Chondrocyte (in vitro differentiated cells): Measurements from ENCODE around the gene RNLS. TPM values are rescaled to one million over a fixed set of nuclear protein-coding genes. Genes with fewer than 3 reads are reported as not detected.

ENCODE experiments used
- DNase-seq: peaks from one replicate; pipeline ENCODE4 v3.0.0; 2021; ENCODE audit warnings: mixed read lengths, low spot score
- H3K27ac Mint-ChIP-seq: one replicate; pipeline ENCODE4 v1.8.0; 2021; ENCODE audit warnings: mild to moderate bottlenecking, moderate library complexity, mixed read lengths; ENCODE audit not compliant: unreplicated experiment
- H3K27me3 Mint-ChIP-seq: 2 replicates; pipeline ENCODE4 v1.8.0; 2021; ENCODE audit warnings: low read depth, mixed read lengths
- H3K36me3 Mint-ChIP-seq: 2 replicates; pipeline ENCODE4 v1.8.0; 2021; ENCODE audit warnings: low read depth, mixed read lengths
- H3K4me1 Mint-ChIP-seq: 2 replicates; pipeline ENCODE4 v1.8.0; 2021; ENCODE audit warnings: low read depth, mild to moderate bottlenecking, mixed read lengths
- H3K4me3 Mint-ChIP-seq: one replicate; pipeline ENCODE4 v1.8.0; 2021; ENCODE audit warnings: mild to moderate bottlenecking, moderate library complexity, mixed read lengths; ENCODE audit not compliant: unreplicated experiment
- H3K9me3 Mint-ChIP-seq: 2 replicates; pipeline ENCODE4 v1.8.0; 2021; ENCODE audit warnings: low read depth, mixed read lengths
- total RNA-seq: library from RNA; stranded (reverse); gene quantifications from 3 replicates; pipeline ENCODE4 v1.2.1, GENCODE V29; 2021
- TF ChIP-seq, protein P1 (sequence below): fragments of 200-600 bp; sonication (generic); IDR thresholded peaks from 2 replicates; pipeline ENCODE4 v1.5.0; 2021; ENCODE audit warnings: antibody characterized with exemption, mild to moderate bottlenecking, moderate library complexity

The RNLS gene
- total RNA-seq, 1 donor from 2014 or later = 5.1 TPM

DNA sequence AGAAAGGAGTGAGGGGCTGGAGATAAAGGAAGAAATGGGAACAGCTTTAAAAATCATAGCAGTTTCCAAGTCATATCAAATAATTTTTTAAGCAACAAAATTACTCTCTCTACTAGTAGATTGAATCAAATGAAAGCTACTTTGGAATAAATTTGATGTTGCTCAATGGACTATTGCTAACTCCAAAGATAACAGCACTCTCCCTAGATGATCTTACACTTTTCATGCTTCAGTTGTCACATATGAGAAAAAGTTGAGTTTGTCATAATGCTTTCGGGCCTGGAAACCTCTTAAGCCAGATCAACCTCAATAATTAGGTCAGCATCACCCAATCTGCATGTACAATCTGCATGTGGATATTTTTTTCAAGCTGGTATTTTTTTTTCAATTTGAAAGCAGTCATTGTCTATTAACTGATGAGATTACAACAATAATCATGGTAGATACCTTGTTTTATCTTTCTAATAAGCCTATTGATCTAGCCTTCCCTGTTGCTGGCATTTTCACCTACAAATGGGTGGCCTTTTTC, 34.7 kb upstream of the RNLS start:
- Mint-ChIP-seq H3K9me3 (peaks cover 8% of the 10 kb centered on the region), H3K4me3 (no peak overlapping the region), H3K4me1 (no peaks in the 10 kb centered on the region), H3K27me3 (peaks cover 2% of the 10 kb centered on the region), H3K27ac (no peak overlapping the region), H3K36me3 (no peaks in the 10 kb centered on the region)
- TF ChIP-seq, protein P1, sequence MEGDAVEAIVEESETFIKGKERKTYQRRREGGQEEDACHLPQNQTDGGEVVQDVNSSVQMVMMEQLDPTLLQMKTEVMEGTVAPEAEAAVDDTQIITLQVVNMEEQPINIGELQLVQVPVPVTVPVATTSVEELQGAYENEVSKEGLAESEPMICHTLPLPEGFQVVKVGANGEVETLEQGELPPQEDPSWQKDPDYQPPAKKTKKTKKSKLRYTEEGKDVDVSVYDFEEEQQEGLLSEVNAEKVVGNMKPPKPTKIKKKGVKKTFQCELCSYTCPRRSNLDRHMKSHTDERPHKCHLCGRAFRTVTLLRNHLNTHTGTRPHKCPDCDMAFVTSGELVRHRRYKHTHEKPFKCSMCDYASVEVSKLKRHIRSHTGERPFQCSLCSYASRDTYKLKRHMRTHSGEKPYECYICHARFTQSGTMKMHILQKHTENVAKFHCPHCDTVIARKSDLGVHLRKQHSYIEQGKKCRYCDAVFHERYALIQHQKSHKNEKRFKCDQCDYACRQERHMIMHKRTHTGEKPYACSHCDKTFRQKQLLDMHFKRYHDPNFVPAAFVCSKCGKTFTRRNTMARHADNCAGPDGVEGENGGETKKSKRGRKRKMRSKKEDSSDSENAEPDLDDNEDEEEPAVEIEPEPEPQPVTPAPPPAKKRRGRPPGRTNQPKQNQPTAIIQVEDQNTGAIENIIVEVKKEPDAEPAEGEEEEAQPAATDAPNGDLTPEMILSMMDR = no peak
- no peak for DNase-seq

DNA sequence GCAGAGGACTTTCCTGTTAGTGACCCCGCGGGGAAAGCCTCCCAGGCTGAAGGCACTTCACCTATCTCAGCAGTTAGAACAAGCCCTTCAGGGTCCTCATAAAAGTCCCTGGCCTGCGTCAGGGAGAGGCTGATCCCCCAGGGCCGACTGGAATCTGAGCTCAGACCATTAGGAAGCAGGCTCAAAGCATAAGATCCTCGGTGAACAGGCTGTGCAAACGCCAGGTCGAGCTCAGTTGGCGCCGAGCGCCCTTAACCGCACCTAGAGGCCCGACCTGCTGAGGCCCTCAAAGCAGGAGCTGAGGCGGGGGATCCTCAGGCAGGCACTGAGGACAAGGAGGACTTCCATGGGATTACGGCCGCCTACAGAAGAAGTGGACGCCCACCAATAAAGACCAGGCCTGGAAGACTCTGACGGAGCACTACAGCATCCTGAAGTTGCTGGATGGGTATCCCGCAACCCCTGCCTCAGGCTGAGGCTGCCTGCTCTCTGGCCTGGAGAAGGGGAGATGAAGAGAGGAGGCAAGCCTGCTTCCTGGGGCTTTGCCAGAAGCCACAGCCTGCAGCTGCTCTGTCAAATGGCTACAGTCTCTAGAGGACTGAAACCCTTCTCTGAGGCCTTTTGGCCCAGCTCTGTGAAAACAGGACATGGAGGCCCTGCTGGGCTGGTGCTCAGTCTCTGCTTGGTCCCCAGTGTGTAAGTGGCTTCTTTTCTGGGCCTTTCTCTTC, 33.3 kb upstream of the RNLS start:
- no peak overlapping the region for H3K27ac Mint-ChIP-seq
- H3K36me3 Mint-ChIP-seq = no peaks in the 10 kb centered on the region
- peaks cover 8% of the 10 kb centered on the region for H3K9me3 Mint-ChIP-seq
- H3K4me3 Mint-ChIP-seq = no peak overlapping the region
- peaks cover 3% of the 10 kb centered on the region for H3K27me3 Mint-ChIP-seq
- H3K4me1 Mint-ChIP-seq = no peaks in the 10 kb centered on the region
- TF ChIP-seq, protein P1 = no peak
- DNase-seq = no peak

DNA sequence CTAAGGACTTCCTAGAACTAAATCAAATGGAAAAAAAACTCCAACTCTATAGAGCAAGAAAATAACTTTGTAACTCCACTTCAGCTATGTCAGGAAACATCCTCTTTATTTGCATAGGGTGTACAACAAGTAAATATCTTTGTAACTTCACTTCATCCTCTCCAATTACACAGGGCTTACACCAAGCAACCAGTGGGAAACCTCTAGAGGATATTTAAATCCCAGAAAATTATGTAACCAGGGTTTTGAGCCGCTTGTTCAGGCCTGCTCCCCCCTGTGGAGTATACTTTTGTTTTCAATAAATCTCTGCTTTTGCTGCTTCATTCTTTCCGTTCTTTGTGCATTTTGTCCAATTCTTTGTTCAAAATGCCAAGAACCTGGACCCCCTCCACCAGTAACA, 25.7 kb upstream of the RNLS start:
- H3K4me1 Mint-ChIP-seq = no peaks in the 10 kb centered on the region
- TF ChIP-seq, protein P1 = no peak
- H3K27me3 Mint-ChIP-seq = peaks cover 17% of the 10 kb centered on the region
- no peak overlapping the region for H3K4me3 Mint-ChIP-seq
- no peaks in the 10 kb centered on the region for H3K9me3 Mint-ChIP-seq
- no peaks in the 10 kb centered on the region for H3K36me3 Mint-ChIP-seq
- no peak overlapping the region for H3K27ac Mint-ChIP-seq
- DNase-seq = no peak

DNA sequence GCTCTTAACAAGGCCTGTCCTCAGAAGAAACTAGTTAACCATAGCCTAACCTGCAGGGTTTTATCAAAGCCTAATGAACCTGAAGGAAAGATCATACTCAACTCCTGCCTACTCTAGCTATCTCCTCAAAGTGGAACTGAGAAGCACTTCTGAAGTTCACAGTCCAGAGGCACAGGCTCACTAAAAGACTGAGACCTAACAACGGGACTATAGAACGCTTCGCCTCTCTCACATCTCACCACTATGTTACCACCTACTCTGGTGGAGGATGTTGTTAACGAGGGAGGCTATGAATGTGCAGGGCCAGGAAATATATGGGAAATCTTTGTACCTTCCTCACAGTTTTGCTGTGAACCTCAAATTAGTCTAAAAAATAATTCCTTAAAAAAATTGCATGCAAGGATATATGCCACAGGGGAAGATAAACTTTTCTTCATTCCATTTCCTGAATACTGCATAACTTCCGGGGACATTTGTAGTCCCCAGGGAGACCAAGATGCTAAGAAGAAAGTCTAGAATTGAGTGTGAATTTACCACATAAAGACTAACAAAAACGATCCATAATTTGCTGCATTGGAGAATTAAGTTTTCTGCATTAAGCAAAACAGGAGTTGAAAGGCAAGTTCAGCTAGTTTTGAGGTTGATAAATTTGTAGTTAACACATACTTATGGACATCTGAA, 25.1 kb upstream of the RNLS start:
- no peak overlapping the region for H3K27ac Mint-ChIP-seq
- H3K9me3 Mint-ChIP-seq = no peaks in the 10 kb centered on the region
- H3K4me3 Mint-ChIP-seq = no peak overlapping the region
- no peak for DNase-seq
- peaks cover 17% of the 10 kb centered on the region for H3K27me3 Mint-ChIP-seq
- TF ChIP-seq, protein P1 = no peak
- H3K36me3 Mint-ChIP-seq = no peaks in the 10 kb centered on the region
- H3K4me1 Mint-ChIP-seq = no peaks in the 10 kb centered on the region

DNA sequence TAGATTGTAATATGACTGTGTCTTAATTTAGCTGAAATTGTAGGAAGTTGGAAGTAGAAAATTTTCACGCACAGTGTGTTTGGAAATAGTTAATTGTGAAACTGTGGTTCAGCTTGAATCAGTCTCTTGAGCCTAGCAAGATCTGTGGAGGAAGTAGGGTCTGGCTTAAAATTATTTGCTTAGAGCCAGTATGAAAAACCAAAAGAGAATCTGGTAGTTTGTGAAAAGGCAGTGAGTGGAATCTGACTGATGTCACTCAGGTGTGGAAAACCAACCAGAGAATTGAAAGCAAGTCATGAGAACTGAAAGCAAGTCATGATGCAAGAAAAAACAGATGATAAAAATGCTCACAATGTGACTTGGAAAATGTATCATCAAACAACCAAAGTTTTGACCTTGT, 14.9 kb upstream of the RNLS start:
- Mint-ChIP-seq H3K27me3 (peaks cover 3% of the 10 kb centered on the region), H3K4me1 (no peaks in the 10 kb centered on the region), H3K27ac (no peak overlapping the region), H3K4me3 (no peak overlapping the region), H3K9me3 (no peaks in the 10 kb centered on the region), H3K36me3 (no peaks in the 10 kb centered on the region)
- no peak for DNase-seq
- TF ChIP-seq, protein P1 = no peak
